HG02973 (cell line): ENCODE results near the gene ALG8.
"Not testable (repeated sequence)": the region's sequence is repeated elsewhere in the genome, so short reads cannot be mapped to it uniquely, and the experiment has no call there.

Source experiments
- ATAC-seq: cut with Tn5 transposase; IDR thresholded peaks from one replicate; pipeline ENCODE4 v1.9.1; 2021; ENCODE audit warnings: moderate library complexity; ENCODE audit not compliant: unreplicated experiment

ALG8 gene

DNA sequence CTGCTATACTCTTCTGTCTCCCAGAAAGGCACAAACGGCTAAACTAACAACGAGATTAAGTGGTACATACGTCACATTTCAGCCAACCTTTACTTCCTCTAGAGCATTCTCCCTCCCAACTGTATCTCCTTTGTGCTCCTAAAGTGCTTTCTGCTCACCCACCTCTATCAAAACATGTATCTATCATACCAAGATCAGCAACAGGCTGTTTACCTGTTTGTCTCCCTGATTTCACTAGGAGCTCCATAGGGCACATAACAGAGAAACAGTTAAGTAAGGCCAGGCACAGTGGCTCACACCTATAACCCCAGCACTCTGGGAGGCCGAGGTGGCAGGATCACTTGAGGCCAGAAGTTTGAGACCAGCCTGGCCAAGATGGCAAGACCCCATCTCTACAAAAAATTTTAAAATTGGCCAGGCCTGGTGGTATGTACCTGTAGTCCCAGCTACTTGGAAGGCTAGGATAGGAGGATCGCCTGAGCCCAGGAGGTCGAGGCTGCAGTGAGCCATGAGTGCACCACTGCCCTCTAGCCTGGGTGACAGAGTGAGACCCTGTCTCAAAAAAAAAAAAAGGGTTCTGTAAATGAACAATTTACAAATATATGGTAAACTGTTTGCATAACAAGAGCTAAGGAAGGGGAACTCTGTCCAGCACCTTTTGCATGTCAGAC lies 62.6 kb downstream of the ALG8 start:
- no peak for ATAC-seq

DNA sequence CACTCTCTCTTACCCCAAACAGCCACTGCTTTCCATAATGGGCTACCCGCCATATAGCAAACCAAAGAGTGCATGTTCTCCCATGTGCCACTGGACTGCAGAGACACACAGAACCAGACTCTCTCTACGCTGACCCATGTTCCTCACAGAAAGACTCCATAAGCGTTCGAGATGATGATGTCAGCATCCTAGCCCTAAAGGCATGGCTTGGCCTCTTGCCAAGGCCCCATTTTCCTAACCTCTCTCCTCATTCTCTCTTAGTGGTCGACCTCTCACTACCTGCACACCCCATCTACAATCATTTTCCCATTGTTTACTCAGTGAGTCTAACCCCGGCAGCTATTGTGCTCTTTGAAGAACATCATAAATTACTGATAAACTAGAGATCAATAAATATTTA lies 64.7 kb downstream of the ALG8 start:
- no peak for ATAC-seq

DNA sequence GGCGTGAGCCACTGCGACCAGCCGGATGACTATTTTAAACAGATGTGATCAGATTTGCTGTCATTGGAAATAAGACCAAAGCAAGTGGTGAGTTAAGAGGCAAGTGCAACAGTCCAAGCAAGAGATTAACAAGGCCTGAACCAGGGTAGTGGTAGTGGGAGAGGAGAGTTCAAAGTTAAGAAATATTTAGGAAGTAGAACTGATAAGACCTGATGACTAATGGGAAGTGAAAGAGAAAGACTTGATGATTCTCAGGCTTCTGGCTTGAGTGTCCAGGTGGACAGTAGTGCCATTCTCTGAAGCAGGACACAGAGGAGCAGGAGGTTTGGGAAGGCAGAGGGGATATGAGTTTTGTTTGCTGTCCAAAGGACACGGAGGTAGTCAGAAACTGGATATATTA lies 67.0 kb downstream of the ALG8 start:
- no peak for ATAC-seq

DNA sequence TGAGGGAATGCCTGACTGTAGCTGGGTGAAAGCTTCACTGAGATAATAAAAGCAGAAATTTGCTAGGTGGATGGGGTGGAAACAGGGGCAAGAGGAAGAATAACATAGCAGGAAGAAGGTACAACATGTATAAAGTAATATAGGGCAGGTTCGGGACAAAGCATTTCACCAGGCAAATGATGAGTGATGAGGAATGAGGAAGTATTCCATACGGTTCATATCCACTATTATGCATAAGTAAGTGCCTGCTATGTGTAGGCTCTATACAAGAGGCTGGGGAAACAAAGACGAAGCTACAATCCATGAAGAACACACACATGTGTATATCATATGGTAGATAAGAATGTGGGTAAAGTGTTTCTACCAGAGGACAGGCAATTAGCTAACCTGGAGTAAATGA lies 67.7 kb downstream of the ALG8 start:
- no peak for ATAC-seq

DNA sequence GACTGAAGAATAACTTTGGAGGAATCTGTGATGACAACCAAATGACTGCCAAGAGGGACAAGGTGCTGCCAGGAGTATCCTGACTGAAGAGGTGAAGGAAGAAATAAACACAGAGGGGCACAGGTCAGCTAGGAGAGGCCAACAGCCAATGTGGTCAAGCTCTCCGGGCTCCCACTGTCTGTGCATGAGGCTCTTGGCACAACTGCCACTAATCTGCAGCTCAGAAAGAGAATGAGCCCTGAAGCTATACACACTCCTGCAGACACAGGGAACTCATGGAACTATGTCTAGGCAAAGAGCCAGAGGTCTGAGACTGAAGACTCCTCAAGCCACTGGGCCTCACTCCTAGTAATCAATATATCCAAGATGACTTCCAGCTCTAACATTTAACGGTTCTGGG lies 68.8 kb downstream of the ALG8 start:
- no peak for ATAC-seq

DNA sequence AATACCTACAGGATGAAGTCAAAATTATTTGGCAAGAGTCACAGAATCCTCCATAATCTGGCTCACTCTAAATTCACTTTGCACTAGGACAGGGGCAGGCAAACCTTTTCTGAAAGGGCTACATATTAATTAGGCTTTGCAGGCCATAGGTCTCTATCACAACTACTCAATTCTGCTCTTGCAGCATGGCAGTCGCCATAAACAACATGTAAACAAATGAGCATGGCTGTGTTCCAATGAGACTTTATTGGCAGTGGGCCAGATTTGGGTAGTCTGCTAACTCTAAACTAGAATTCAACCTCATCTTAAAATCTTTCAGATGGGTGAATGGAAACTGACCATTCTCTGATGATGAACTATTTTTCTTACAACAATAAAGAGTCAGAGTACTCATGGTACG lies 70.0 kb downstream of the ALG8 start:
- ATAC-seq = no peak

DNA sequence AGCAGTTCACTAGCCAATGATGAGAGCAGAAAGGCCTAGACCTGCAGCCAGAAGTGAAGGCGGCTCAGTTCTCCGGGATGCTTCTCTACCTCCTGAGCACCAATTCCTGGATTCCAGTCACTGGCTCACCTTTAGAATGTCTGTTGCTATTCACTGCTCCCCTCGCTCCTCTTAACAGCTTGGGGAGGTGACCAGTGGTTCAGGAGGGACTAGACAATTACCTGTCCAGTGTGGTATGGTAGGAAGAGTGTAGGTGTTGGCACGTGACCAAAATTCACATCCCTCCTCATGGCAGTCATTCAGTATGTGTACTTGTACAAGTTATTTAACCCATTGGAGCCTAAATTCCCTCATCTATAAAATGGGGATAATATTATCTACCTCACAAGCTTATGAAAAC lies 71.7 kb downstream of the ALG8 start:
- ATAC-seq = no peak

DNA sequence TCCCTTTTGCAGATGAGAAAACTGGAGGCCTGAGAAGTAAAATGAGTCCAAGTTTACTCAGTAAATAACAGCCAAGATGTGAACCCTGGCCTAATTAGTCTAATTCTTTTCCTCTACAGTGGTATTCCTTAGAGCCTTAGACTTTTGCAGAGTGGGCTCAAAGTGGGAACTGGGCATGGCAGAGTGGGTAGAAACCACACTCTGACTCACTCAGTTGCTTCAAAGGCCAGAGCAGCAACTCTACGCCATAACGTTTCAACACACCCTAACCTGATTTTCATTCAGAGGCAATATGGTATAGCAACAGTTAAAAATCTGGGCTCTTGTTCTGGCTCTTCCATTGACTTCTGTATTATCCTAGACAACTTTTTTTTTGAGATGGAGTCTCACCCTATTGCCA lies 73.0 kb downstream of the ALG8 start:
- ATAC-seq = no peak

DNA sequence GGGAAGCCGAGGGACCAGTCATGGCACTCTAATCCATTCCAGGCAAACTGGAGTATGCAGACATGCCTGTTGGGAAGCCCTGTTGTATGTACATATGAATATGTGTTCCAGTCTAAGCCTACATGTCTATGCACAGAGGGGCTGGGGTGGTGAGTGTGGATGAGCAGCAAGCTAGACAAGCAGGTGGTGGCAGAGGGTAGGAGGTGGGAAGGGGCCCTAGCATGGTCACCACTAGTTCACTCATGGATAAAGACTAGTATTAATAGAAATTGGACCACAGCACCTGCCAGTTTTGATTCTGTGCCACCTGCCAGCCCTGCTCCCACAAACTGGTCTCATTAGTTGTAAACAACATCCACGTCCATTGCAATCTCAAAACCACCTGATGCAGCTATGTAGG lies 74.2 kb downstream of the ALG8 start:
- ATAC-seq = no peak

DNA sequence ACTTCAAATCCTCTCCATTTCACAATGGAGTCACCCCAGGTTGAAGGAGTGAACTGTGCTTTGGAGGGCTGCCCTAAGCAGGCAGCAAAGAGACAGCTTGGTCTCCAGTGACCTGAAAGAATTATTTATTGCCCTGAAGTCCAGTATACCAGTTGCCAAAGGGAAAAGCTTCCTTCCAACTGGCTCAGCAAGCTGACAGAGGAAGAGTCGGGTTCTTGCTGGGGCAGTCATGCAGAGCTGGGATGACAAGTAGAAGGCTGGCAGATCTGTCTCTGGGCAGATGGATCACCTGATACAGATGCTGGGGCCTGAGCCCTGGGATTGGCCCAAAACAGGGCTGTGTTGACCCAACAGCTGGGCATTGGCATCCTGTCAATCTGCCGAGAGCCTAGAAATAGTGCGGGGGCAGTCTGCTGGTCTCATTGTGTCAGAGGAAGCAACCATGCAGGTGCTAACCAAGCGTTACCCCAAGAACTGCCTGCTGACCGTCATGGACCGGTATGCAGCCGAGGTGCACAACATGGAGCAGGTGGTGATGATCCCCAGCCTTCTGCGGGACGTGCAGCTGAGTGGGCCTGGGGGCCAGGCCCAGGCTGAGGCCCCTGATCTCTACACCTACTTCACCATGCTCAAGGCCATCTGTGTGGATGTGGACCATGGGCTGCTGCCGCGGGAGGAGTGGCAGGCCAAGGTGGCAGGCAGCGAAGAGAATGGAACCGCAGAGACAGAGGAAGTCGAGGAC lies 75.8 kb downstream of the ALG8 start, which contains the start of gene THRSP:
TSS of gene THRSP (plus strand) at position 422 of the 742 bp plus-strand sequence. CDS start at position 443, 21 bp downstream.
- no peak for ATAC-seq

DNA sequence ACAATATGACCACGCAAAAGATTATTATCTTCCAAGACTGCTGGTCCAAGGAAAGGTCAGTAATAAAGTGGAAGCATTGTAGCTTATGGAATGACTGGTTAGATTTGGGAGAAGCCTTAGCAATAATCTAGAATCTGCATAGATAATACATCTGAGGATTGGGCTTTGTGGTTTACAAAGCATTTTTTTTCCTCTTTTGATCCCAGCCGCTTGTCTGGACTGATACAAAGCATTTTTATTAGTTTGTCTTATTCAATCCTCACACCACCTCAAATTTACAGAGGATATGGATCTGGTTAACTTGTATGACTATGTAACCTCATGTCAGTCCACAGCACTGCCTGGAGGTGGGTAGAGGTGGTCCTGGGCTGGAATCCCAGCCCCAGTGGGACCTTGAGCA lies 76.8 kb downstream of the ALG8 start:
- ATAC-seq = no peak

DNA sequence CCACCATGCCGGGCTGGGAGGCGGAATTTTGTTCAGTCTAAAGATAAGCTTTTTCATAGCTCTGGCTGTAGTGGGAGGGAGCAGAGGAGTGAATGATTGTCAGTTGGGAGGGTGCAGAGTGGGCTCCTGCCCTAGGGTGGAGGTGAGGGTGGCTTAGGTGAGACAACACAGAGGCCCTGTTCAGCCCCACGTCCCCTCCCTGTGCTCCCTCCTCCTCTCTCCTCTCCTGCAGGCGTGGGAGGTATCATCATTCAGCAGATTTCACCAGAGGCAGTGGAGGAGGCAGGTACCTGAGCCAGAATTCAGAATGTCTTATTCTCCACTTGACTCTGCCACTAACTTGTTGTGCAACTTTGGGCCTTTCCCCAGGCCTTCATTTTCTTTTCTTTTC lies 77.5 kb downstream of the ALG8 start:
- ATAC-seq = no peak

DNA sequence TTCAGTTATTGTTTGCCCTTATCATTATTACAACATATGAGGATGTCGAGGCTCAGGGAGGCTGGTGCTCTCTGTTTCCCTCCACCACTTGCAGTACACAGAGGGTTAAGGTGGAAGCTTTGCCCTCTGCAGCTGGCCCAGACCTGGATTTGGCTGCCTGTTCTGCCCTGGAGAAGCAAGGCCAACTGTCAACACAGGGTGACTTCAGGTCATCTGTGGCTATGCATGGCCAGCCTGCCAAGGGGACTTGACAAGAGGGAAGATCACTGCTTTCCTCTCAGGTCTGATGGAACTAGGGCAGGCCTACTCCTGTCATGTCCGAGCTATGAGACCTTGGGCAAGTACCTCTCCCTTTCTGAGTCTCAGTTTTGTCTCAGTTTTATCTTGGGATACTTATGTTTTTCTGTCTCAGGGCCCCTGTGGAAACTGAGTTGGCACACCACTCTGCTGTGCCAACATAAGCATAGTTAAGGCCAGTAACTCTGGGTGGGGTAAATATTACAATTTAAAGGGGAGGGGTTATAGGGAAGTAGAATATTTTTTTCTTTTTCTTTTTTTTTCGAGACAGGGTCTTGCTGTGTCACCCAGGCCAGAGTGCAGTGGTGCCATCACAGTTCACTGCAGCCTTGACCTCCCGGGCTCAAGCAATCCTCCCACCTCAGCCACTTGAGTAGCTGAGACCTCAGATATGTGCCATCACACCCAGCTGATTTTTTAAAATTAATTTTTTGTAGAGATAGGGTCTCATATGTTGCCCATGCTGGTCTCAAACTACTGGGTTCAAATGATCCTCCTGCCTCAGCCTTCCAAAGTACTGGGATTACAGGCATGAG lies 78.1 kb downstream of the ALG8 start:
- ATAC-seq = no peak

DNA sequence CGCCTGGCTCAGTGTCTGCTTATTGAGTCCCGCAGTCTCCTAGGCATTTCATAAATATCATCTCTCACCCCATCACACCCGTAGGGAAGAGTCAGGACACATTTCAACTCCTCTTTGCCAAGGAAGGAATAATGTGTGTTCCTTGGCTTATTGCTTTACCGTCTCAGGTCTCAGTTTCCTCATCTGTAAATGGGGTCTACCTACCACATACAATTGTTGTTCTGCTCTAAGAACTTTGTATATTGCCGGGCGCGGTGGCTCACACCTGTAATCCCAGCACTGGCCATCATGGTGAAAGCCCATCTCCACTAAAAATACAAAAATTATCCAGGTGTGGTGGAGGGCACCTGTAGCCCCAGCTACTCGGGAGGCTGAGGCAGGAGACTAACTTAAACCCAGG lies 78.9 kb downstream of the ALG8 start:
- no peak for ATAC-seq

DNA sequence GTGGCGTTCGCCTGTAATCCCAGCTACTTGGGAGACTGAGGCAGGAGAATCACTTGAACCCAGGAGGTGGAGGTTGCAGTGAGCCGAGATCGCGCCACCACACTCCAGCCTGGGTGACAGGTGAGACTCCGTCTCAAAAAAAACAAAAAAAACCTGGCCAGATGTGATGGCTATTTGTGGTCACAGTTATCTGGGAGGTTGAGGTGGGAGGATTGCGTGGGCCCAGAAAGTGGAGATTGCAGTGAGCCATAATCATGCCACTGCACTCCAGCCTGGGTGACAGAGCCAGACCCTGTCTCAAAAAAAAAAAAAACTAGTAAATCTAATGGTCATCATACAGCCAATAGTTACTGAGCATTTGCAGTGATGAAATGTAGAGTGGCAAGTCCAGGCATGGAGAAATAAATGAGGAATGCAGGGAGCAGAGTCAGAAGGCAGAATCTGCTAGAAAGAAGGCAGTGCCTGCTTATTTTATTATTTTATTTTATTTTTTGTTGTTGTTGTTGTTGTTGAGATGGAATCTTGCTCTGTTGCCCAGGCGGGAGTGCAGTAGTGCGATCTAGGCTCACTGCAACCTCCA lies 79.6 kb downstream of the ALG8 start:
- ATAC-seq = not testable (repeated sequence)

DNA sequence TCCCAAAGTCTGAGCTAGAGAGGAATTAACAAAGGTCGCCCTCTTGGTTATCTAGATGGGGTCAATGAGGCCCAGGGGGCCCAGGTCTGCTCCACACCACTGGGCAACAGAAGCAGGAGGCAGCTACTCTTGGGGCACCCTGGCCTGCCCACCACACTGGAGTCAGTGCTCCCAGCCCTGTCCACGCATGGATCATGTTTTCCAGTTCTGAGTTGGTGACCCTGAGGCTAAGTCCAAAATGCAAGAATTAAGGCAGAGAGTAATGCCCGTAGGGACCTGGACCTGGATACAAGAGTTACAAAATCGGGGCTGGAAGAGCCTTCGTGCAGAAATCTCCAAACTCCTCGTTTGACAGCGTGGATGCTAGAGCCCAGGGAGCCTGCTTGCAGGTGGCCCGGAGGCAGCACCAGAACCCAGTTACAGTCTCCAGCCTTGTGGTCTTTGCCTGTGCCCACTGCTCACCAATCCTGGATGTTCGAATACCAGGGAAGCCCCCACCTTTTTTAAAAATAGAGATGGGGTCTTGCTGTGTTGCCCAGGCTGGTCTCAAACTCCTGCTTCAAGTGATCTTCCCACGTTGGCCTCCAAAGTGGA lies 81.9 kb downstream of the ALG8 start:
- ATAC-seq = no peak

DNA sequence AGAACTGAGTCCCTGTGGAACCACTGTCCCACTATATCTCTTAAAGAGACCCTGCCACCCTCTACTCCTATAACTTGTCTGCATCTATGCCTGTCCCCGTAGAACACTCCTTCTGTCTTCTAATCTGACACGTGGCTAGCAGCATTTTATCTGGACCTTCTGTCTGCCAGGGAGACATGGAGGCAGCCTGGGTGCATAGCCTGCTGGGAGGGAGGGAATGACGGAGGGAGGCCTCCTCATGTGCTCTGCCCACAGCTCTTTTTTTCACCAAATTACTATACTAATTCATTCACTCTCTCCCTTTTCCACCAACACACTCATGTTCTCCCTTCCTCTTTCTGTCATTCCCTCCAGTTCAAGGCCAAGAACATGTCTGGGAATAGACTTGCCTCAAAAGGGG lies 83.3 kb downstream of the ALG8 start:
- no peak for ATAC-seq

DNA sequence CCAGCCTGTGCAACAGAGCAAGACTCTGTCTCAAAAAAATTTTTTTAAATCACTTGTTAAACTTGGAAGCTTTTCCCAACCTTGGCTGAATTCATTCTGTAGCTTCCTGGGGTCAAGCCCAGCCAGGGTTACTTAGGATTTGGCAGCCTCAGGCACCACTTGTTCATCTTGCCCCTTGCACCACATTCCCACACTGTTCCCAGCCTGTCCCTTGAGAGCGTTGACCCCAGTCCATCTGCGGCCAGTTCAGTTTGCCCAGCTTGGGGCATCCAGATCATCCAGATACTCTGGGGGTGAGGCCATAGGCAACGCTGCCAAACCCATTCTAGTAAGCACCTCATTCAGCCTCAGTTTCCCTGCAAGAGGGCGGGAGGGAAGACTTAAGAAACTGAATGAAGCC lies 84.5 kb downstream of the ALG8 start:
- no peak for ATAC-seq

DNA sequence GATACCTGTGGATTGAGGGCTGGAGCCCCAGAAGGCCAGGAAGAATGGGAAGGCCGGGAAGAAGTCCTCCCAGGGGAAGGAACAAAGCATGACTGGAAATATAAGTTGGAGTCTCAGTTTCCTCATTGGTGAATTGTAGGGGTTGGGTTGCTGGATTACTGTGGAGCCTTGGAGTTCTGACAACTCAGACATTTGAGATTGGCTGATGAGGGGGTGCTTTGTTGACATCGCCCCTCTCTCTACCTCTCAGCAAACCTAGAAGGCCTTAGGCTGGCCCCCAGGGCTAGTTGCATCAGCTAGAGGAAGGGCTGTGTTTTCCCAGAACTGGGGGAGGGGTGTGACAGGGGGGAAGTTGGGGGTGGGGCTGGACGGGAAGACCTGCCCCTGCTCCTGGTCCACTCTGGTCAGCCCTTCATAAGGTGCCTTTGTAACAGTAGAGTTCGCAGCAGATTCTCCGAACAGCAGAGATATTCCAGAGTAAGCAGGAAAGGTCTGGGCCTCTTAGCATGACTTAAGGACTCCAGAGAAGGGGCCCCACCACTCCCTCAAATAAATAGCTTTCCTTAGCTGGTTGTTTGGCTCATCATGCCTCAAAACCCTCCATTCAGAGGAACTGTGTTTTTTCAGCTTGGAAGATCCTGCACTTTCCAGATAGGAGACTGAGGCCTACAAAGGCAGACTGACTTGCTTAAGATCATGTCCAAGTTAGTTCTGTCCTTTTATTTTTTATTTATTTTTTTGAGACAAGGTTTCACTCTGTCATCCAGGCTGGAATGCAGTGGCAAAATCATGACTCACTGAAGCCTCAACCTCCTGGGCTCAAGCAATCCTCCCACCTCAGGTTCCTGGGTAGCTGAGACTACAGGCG lies 88.2 kb downstream of the ALG8 start:
- ATAC-seq = no peak
